Islet precursor cell (in vitro differentiated cells): ENCODE data around the gene SAMSN1.
"Not testable (repeated sequence)": the region's sequence is repeated elsewhere in the genome, so short reads cannot be mapped to it uniquely, and the experiment has no call there.

Experiments used
- DNase-seq: peaks from one replicate; pipeline ENCODE4 v3.0.0-alpha.2; 2018

SAMSN1 gene

GRCh38 chr21:14562959-14563358, 16.8 kb upstream of the SAMSN1 start:
- DNase-seq = no peak

- DNase-seq = no peak
These were observed 14.4 kb upstream of the SAMSN1 start for GRCh38 chr21:14560555-14560954.

GRCh38 chr21:14560139-14560538, 14.0 kb upstream of the SAMSN1 start:
- DNase-seq = no peak

- no peak for DNase-seq
These were observed 13.0 kb upstream of the SAMSN1 start for GRCh38 chr21:14559102-14559501.

GRCh38 chr21:14557413-14557812, 11.3 kb upstream of the SAMSN1 start:
- DNase-seq = no peak

GRCh38 chr21:14554948-14555347, 8.8 kb upstream of the SAMSN1 start:
- no peak for DNase-seq

GRCh38 chr21:14553422-14553821, 7.3 kb upstream of the SAMSN1 start:
- DNase-seq = no peak

- no peak for DNase-seq
These were observed 5.6 kb upstream of the SAMSN1 start for GRCh38 chr21:14551741-14552140.

GRCh38 chr21:14550135-14550534, 4.0 kb upstream of the SAMSN1 start:
- DNase-seq = no peak

- no peak for DNase-seq
These were observed 2.7 kb upstream of the SAMSN1 start for GRCh38 chr21:14548779-14549178.

GRCh38 chr21:14547834-14548513, 1.9 kb upstream of the SAMSN1 start:
- DNase-seq = no peak

- not testable (repeated sequence) for DNase-seq
These were observed 604 bp upstream of the SAMSN1 start for GRCh38 chr21:14546719-14547118.

- DNase-seq = no peak
These were observed 2.1 kb downstream of the SAMSN1 start for GRCh38 chr21:14543983-14544382.

GRCh38 chr21:14542638-14543037, 3.5 kb downstream of the SAMSN1 start:
- no peak for DNase-seq

- no peak for DNase-seq
These were observed 4.1 kb downstream of the SAMSN1 start for GRCh38 chr21:14541841-14542490.

GRCh38 chr21:14538483-14538882, 7.6 kb downstream of the SAMSN1 start:
- no peak for DNase-seq

GRCh38 chr21:14536929-14537328, 9.2 kb downstream of the SAMSN1 start:
- no peak for DNase-seq

GRCh38 chr21:14535702-14536101, 10.4 kb downstream of the SAMSN1 start:
- DNase-seq = no peak

GRCh38 chr21:14533499-14534428, 12.4 kb downstream of the SAMSN1 start:
- DNase-seq = no peak

- DNase-seq = no peak
These were observed 14.3 kb downstream of the SAMSN1 start for GRCh38 chr21:14531757-14532316.

- DNase-seq = no peak
These were observed 15.5 kb downstream of the SAMSN1 start for GRCh38 chr21:14530592-14530991.

- no peak for DNase-seq
These were observed 17.3 kb downstream of the SAMSN1 start for GRCh38 chr21:14528815-14529214.
